ENCODE data around the gene NT5DC3.

DNA sequence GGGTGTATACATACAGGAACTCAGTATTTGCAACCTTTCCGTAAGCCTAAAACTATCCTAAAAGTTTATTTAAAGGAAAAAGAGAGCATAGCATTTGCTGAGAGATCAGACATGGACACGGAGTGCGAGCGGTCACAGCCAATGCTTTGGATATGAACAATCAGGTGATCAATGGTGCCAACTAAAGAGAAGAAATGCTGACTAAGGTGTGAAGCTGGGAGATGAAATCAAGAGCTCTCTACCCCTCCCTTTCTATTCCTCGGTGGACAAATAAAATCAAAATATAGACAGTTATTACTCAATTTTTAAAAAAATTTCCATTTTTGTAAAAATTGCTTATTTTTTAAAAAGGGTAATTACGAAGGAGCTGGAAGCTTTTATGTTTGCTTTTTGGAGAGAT lies 29.2 kb downstream of the NT5DC3 start:
- TF ChIP-seq POLR2AphosphoS5 (IDR thresholded peaks at IDR 0.05) (no peak), CTCF (IDR thresholded peaks at IDR 0.05) (no peak)

Measured in breast epithelium (tissue), 3 donors.